Measurements from ENCODE around the gene TMEM248. TPM values are rescaled to one million over a fixed set of nuclear protein-coding genes. Genes with fewer than 3 reads are reported as not detected.

TMEM248 gene
- total RNA-seq, 1 donor from 2014 or later: 98.0 TPM

DNA sequence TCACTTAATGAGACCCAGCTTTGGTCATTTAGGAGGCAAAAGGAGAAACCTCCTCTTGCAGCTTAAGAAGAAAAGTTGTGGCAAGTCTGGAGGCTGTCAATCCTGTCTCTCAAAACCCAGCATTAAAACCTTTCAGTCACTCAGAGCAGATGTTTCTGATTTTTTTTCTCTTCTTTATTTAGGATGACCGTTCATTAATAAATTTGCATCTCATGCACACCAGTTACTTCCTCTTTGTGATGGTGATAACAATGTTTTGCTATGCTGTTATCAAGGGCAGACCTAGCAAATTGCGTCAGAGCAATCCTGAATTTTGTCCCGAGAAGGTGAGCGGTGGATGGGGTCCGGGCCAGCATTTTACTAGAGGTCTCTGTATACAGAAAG is 32.0 kb downstream of the TMEM248 start:
- Histone ChIP-seq H3K9me3 (ENCODE audit: insufficient read depth, low read depth, low read length) (no peaks in the 10 kb centered on the region), H2AFZ (ENCODE audit: low read depth, low read length) (no peak overlapping the region), H4K20me1 (ENCODE audit: insufficient read depth, low read length) (no peaks in the 10 kb centered on the region), H3K27me3 (ENCODE audit: insufficient read depth, low read length) (no peaks in the 10 kb centered on the region), H3K4me1 (ENCODE audit: insufficient read depth, low read length) (peaks cover 17% of the 10 kb centered on the region), H3K4me2 (ENCODE audit: low read length) (peak overlapping the region; percentile 58), H3K36me3 (ENCODE audit: insufficient read depth, low read length) (peaks cover 28% of the 10 kb centered on the region), H3K4me3 (ENCODE audit: insufficient read depth, low read depth, low read length) (no peak overlapping the region), H3K79me2 (ENCODE audit: insufficient read depth, low read length) (peaks cover 4% of the 10 kb centered on the region), H3K27ac (ENCODE audit: low read depth, low read length) (peak overlapping the region; percentile 70), H3K9ac (ENCODE audit: low read length) (no peak overlapping the region)
- Mint-ChIP-seq H3K36me3 (ENCODE audit: low read depth, unreplicated experiment) (peaks cover 14% of the 10 kb centered on the region), H3K27ac (ENCODE audit: unreplicated experiment) (peak overlapping the region; percentile 50), H3K9me3 (ENCODE audit: unreplicated experiment) (no peaks in the 10 kb centered on the region), H3K4me3 (ENCODE audit: unreplicated experiment) (no peak overlapping the region), H3K27me3 (ENCODE audit: low read depth, unreplicated experiment) (no peaks in the 10 kb centered on the region), H3K4me1 (ENCODE audit: low read depth, unreplicated experiment) (peaks cover 23% of the 10 kb centered on the region)
- FAIRE-seq: no peak
- DNase-seq (ENCODE audit: low read depth): no peak
- TF ChIP-seq CTCF (IDR thresholded peaks at IDR 0.05; ENCODE audit: insufficient read depth, low read depth, low read length): no peak
- no peak for TF ChIP-seq EZH2 (IDR thresholded peaks at IDR 0.05; ENCODE audit: insufficient read depth, low read length)

DNA sequence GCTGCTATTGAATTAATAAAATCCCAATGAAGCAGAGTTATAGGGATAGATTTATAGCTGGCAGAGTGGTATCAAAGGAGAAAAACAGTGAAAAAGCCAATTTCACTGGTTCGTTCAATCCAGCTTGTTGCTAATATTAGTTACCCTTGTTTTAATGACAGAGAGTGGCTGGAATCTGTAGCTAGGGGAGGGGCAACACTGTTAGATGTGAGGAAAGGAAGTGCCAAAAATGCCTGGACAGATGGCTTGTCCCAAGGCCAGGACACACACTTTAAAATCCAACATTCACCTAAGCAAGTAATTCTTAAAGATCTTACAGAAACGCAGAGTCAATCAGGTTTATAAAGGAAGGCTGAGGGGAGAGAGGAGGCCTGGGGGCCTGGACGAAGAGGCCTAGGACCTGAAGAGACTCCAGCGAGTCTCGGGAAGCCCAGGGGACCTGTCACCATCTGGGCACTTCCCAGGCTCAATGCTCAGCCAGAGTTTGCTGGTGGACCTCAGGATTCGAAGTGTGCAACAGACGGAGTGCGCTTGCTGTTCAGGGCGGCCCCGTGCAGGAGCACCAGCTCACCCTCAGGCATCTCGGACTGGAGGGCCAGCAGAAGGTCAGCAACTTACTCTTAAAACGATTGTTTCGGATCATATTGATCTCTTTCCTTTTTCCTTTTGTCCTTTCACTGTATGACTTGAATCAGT is 36.7 kb downstream of the TMEM248 start:
- Histone ChIP-seq H3K27ac (ENCODE audit: low read depth, low read length) (no peak overlapping the region), H3K36me3 (ENCODE audit: insufficient read depth, low read length) (peaks cover 25% of the 10 kb centered on the region), H4K20me1 (ENCODE audit: insufficient read depth, low read length) (no peaks in the 10 kb centered on the region), H3K9ac (ENCODE audit: low read length) (no peak overlapping the region), H3K9me3 (ENCODE audit: insufficient read depth, low read depth, low read length) (no peaks in the 10 kb centered on the region), H2AFZ (ENCODE audit: low read depth, low read length) (no peak overlapping the region), H3K27me3 (ENCODE audit: insufficient read depth, low read length) (no peaks in the 10 kb centered on the region), H3K4me1 (ENCODE audit: insufficient read depth, low read length) (peaks cover 5% of the 10 kb centered on the region), H3K79me2 (ENCODE audit: insufficient read depth, low read length) (no peaks in the 10 kb centered on the region), H3K4me3 (ENCODE audit: insufficient read depth, low read depth, low read length) (no peak overlapping the region), H3K4me2 (ENCODE audit: low read length) (peak overlapping the region; percentile 7)
- H3K27ac Mint-ChIP-seq (ENCODE audit: unreplicated experiment): peak overlapping the region; percentile 5
- no peaks in the 10 kb centered on the region for H3K9me3 Mint-ChIP-seq (ENCODE audit: unreplicated experiment)
- FAIRE-seq (no peak), DNase-seq (ENCODE audit: low read depth) (no peak)
- peaks cover 27% of the 10 kb centered on the region for H3K36me3 Mint-ChIP-seq (ENCODE audit: low read depth, unreplicated experiment)
- H3K4me1 Mint-ChIP-seq (ENCODE audit: low read depth, unreplicated experiment): peaks cover 20% of the 10 kb centered on the region
- peak overlapping the region; percentile 18 for H3K4me3 Mint-ChIP-seq (ENCODE audit: unreplicated experiment)
- TF ChIP-seq CTCF (IDR thresholded peaks at IDR 0.05; ENCODE audit: insufficient read depth, low read depth, low read length) (no peak), EZH2 (IDR thresholded peaks at IDR 0.05; ENCODE audit: insufficient read depth, low read length) (no peak)
- no peaks in the 10 kb centered on the region for H3K27me3 Mint-ChIP-seq (ENCODE audit: low read depth, unreplicated experiment)

Data from astrocyte (in vitro differentiated cells and primary cell).